H1 (cell line): ENCODE results near the gene SNTG2. TPM values are rescaled to one million over a fixed set of nuclear protein-coding genes. Genes with fewer than 3 reads are reported as not detected.

ENCODE experiments used
- CTCF ChIA-PET: fragments of 300-600 bp; sonication (Branson Sonifier 250); formaldehyde crosslinking; loops from one replicate; lab custom pipeline; 2021; ENCODE audit not compliant: partially characterized antibody; lab: Charles Lee
- POLR2A ChIA-PET: fragments of 300-600 bp; sonication (Branson Sonifier 250); formaldehyde crosslinking; loops from one replicate; lab custom pipeline; 2021; ENCODE audit warnings: inconsistent platforms; ENCODE audit not compliant: partially characterized antibody; lab: Charles Lee
- DNase-seq, 2 experiments: peaks; one replicate each; pipeline versions ENCODE4 v3.0.0 to v3.0.0-alpha.2; 2010 to 2022; ENCODE audit warnings: low spot score in 2 of 2, low read depth in 1 of 2, mixed read lengths in 1 of 2
- FAIRE-seq: peaks from 2 replicates; lab custom pipeline; 2011; peaks lifted over from hg19 to GRCh38; lab: Jason Lieb, UNC
- H2AFZ ChIP-seq: 2 replicates; pipeline ENCODE4 v1.8.1; 2012; ENCODE audit warnings: low read length, inconsistent platforms
- H2AK5ac ChIP-seq: 2 replicates; pipeline ENCODE4 v1.6.1; 2013; ENCODE audit warnings: low read depth, low read length
- H2BK120ac ChIP-seq: replicated peaks from 2 replicates; pipeline ENCODE3; 2013; ENCODE audit warnings: low read depth, low read length, inconsistent platforms
- H2BK12ac ChIP-seq: 2 replicates; pipeline ENCODE4 v1.6.1; 2013; ENCODE audit warnings: low read depth, low read length
- H2BK15ac ChIP-seq: 2 replicates; pipeline ENCODE4 v1.6.1; 2013; ENCODE audit warnings: low read length
- H2BK20ac ChIP-seq: 2 replicates; pipeline ENCODE4 v1.6.1; 2013; ENCODE audit warnings: low read length
- H2BK5ac ChIP-seq: 2 replicates; pipeline ENCODE4 v1.6.1; 2013; ENCODE audit warnings: low read depth, low read length
- H3K14ac ChIP-seq: 2 replicates; pipeline ENCODE4 v1.6.1; 2013; ENCODE audit warnings: inconsistent platforms; ENCODE audit not compliant: insufficient read length
- H3K18ac ChIP-seq: 2 replicates; pipeline ENCODE4 v1.6.1; 2013; ENCODE audit warnings: low read length; ENCODE audit errors: extremely low read depth
- H3K23ac ChIP-seq: 2 replicates; pipeline ENCODE4 v1.6.1; 2013; ENCODE audit warnings: inconsistent platforms; ENCODE audit not compliant: insufficient read length
- H3K23me2 ChIP-seq: 2 replicates; pipeline ENCODE4 v1.6.1; 2013; ENCODE audit warnings: low read depth, low read length
- H3K27ac ChIP-seq: 2 replicates; pipeline ENCODE4 v1.6.1; 2011; ENCODE audit warnings: low read depth, low read length, inconsistent platforms
- H3K27me3 ChIP-seq, 4 experiments: replicated peaks in 1 of 4; 1 replicate in 1 of 4; 2 replicates in 3 of 4; pipeline versions ENCODE4 v1.6.1 to v1.8.1; 2011 to 2013; ENCODE audit warnings: low read length in 3 of 4, mild to moderate bottlenecking in 3 of 4, inconsistent platforms in 2 of 4, mixed read lengths in 2 of 4, moderate library complexity in 1 of 4; ENCODE audit not compliant: control insufficient read depth in 3 of 4, insufficient read depth in 3 of 4; ENCODE audit errors: extremely low read depth in 1 of 4
- H3K36me3 ChIP-seq, 4 experiments: 2 replicates each; pipeline versions ENCODE4 v1.6.1 to v1.8.1; 2011 to 2013; ENCODE audit warnings: mild to moderate bottlenecking in 4 of 4, low read length in 3 of 4, moderate library complexity in 2 of 4, control low read depth in 1 of 4, inconsistent platforms in 1 of 4; ENCODE audit not compliant: insufficient read depth in 4 of 4, control insufficient read depth in 2 of 4
- H3K4ac ChIP-seq: replicated peaks from 2 replicates; pipeline ENCODE3; 2013; ENCODE audit warnings: low read length, low read depth, mixed read lengths, inconsistent platforms; ENCODE audit not compliant: insufficient read length
- H3K4me1 ChIP-seq, 4 experiments: replicated peaks in 1 of 4; 1 replicate in 1 of 4; 2 replicates in 3 of 4; pipeline versions ENCODE4 v1.6.1 to v1.8.1; 2011 to 2013; ENCODE audit warnings: low read length in 3 of 4, inconsistent platforms in 2 of 4, mixed read lengths in 1 of 4; ENCODE audit not compliant: insufficient read depth in 4 of 4, control insufficient read depth in 3 of 4
- H3K4me2 ChIP-seq, 2 experiments: 2 replicates each; pipeline versions ENCODE4 v1.6.1 to v1.8.1; 2011 to 2013; ENCODE audit warnings: low read depth in 2 of 2, low read length in 2 of 2, control low read depth in 1 of 2, inconsistent platforms in 1 of 2, mild to moderate bottlenecking in 1 of 2; ENCODE audit not compliant: insufficient read depth in 1 of 2
- H3K4me3 ChIP-seq, 4 experiments: fragments of 200-600, 300-600 bp in 1 of 4; sonication (generic), shearing (Covaris generic), sonication (Bioruptor Twin) in 1 of 4; 2 replicates each; pipeline versions ENCODE4 v1.5.1 to v1.8.1; 2011 to 2016; ENCODE audit warnings: low read length in 4 of 4, low read depth in 3 of 4, control low read depth in 2 of 4, inconsistent platforms in 2 of 4, mild to moderate bottlenecking in 2 of 4, mixed read lengths in 1 of 4, moderate library complexity in 1 of 4; ENCODE audit not compliant: insufficient read depth in 2 of 4; ENCODE audit errors: extremely low read depth in 1 of 4
- H3K56ac ChIP-seq: replicated peaks from 2 replicates; pipeline ENCODE3; 2013; ENCODE audit warnings: low read depth, mild to moderate bottlenecking, mixed read lengths, low read length, inconsistent platforms; ENCODE audit not compliant: insufficient read length
- H3K79me1 ChIP-seq: 2 replicates; pipeline ENCODE4 v1.6.1; 2013; ENCODE audit warnings: low read depth, low read length, control low read depth
- H3K79me2 ChIP-seq, 2 experiments: 2 replicates each; pipeline versions ENCODE4 v1.6.1 to v1.8.1; 2012 to 2013; ENCODE audit warnings: low read length in 2 of 2, mild to moderate bottlenecking in 2 of 2, inconsistent platforms in 1 of 2; ENCODE audit not compliant: insufficient read depth in 2 of 2, control insufficient read depth in 1 of 2
- H3K9ac ChIP-seq, 4 experiments: replicated peaks in 1 of 4; 1 replicate in 1 of 4; 2 replicates in 3 of 4; pipeline versions ENCODE4 v1.6.1 to v1.8.1; 2011 to 2013; ENCODE audit warnings: low read depth in 3 of 4, low read length in 3 of 4, control low read depth in 2 of 4, mild to moderate bottlenecking in 2 of 4, moderate library complexity in 2 of 4, inconsistent platforms in 1 of 4; ENCODE audit errors: extremely low read depth in 1 of 4
- H3K9me3 ChIP-seq, 2 experiments: 2 replicates each; pipeline versions ENCODE4 v1.6.1 to v1.8.1; 2012 to 2013; ENCODE audit warnings: mild to moderate bottlenecking in 2 of 2, moderate library complexity in 2 of 2, control low read depth in 1 of 2, inconsistent platforms in 1 of 2, low read depth in 1 of 2, low read length in 1 of 2, mixed read lengths in 1 of 2; ENCODE audit not compliant: insufficient read depth in 2 of 2
- H4K20me1 ChIP-seq, 2 experiments: replicated peaks in 1 of 2; 2 replicates each; pipeline versions ENCODE3 to v1.8.1; 2011 to 2013; ENCODE audit warnings: inconsistent platforms in 2 of 2, low read length in 2 of 2, mild to moderate bottlenecking in 1 of 2; ENCODE audit not compliant: insufficient read depth in 2 of 2, control insufficient read depth in 1 of 2
- H4K5ac ChIP-seq: 2 replicates; pipeline ENCODE4 v1.6.1; 2013; ENCODE audit warnings: low read length, low read depth, mixed read lengths, inconsistent platforms; ENCODE audit not compliant: insufficient read length
- H4K8ac ChIP-seq: 2 replicates; pipeline ENCODE4 v1.8.0; 2013; ENCODE audit warnings: mild to moderate bottlenecking, moderate library complexity, low read length, inconsistent platforms; ENCODE audit not compliant: insufficient read depth; ENCODE audit errors: extremely low read depth
- H4K91ac ChIP-seq: replicated peaks from 2 replicates; pipeline ENCODE3; 2013; ENCODE audit warnings: low read length, mixed read lengths, inconsistent platforms; ENCODE audit not compliant: insufficient read length
- CBX8 ChIP-seq: fragments of 300-800, 300-1000 bp; sonication (generic); IDR thresholded peaks from 2 replicates; pipeline ENCODE4 v1.7.1; 2016; ENCODE audit warnings: low read depth, low read length, borderline replicate concordance
- EGR1 ChIP-seq: IDR thresholded peaks from 2 replicates; pipeline ENCODE4 v1.6.1; 2011; ENCODE audit warnings: low read depth, low read length, borderline replicate concordance
- WGBS, 2 experiments: shearing (Covaris generic) in 1 of 2; methylation state at CpG; one replicate each; pipeline versions ENCODE4 v1.1.6 to v1.1.7; 2013 to 2015; ENCODE audit warnings: low lambda C conversion rate in 2 of 2, mixed read lengths in 2 of 2, inconsistent platforms in 1 of 2, low coverage in 1 of 2, missing lambda C conversion rate in 1 of 2; ENCODE audit not compliant: insufficient replicate concordance in 2 of 2, insufficient coverage in 1 of 2, insufficient read length in 1 of 2; ENCODE audit errors: extremely low coverage in 1 of 2, missing lambda C conversion rate in 1 of 2; 5-methylcytosine and 5-hydroxymethylcytosine counted together
- polyA plus RNA-seq, 7 experiments: library from polyadenylated mRNA; depleted of rRNA in 3 of 7; stranded (reverse) in 5 of 7; unstranded in 2 of 7; fragments of >200 nt in 5 of 7; fragments of 200-250 nt in 2 of 7; gene quantifications; 1 replicate in 5 of 7; 2 replicates in 1 of 7; 4 replicates in 1 of 7; pipeline versions ENCODE4 v1.2.1 to v1.2.3, GENCODE V29; 2011 to 2013; ENCODE audit warnings: missing spikeins in 2 of 7, mixed read lengths in 2 of 7
- total RNA-seq: library from RNA; stranded (reverse); fragmentation: NEBNext Ultra II Directional; extraction: Animal tissue kit (Norgen Biotek cat#: 25700); gene quantifications from 2 replicates; pipeline ENCODE4 v1.2.1, GENCODE V29; 2021
- TF ChIP-seq, protein P1 (sequence below): IDR thresholded peaks from 2 replicates; pipeline ENCODE4 v1.6.1; 2012; ENCODE audit warnings: inconsistent platforms

SNTG2 gene
- total and polyA plus RNA-seq, 2 of the 8 experiments (the other 6 are each of a cell fraction or from before 2014, with no cell fraction given): 6.6 to 18.1 TPM

DNA sequence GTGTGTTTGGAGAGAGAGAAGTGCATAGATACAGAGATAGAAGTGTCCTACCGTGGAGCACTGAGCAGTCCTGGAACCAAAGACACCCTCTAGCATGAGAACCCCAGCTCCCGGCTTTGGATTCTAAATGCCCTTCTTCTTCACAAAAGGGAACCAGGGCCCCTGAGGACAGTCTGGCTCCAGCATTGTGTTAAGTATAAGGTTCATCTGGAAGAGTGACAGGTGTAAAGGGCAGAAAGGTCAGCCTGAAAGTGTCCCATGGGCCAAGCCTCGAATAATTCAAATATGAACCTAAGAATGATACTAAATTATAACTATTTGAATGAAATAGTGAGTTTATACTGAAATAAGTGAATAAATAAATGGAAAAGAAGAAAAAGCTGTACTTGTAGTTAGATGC, 109.7 kb downstream of the SNTG2 start:
- CTCF ChIA-PET: interaction anchor here (1.0 kb wide), 1 partner anchor 9 kb away, joined by 3 read pairs; no protein-coding TSS in a partner anchor
- Histone ChIP-seq H2AFZ (no peak overlapping the region), H3K4me2 (no peak overlapping the region)

More for the DNA sequence above, 109.7 kb downstream of the SNTG2 start:
- POLR2A ChIA-PET: no interaction called here
- peaks cover 0 to 5% (median 0%) of the 10 kb centered on the region in 4 experiments; a peak in 3 of 7 replicates for H3K4me1 ChIP-seq
- no peak overlapping the region for H3K18ac ChIP-seq
- H3K14ac ChIP-seq: no peak overlapping the region
- H3K36me3 ChIP-seq: no peaks in the 10 kb centered on the region; a peak in 1 of 8 replicates
- H3K79me2 ChIP-seq: peaks cover 0 to 9% of the 10 kb centered on the region in 2 experiments; a peak in 1 of 4 replicates
- no peak overlapping the region for H3K23ac ChIP-seq
- H2BK15ac ChIP-seq: no peak overlapping the region
- no peak overlapping the region for H2BK12ac ChIP-seq
- H3K79me1 ChIP-seq: peaks cover 5% of the 10 kb centered on the region; the same call in 1 of the 2 replicates
- H3K23me2 ChIP-seq: no peaks in the 10 kb centered on the region
- no peak for DNase-seq
- H4K20me1 ChIP-seq: peaks cover 4 to 7% of the 10 kb centered on the region in 2 experiments
- no peak overlapping the region for H3K4ac ChIP-seq
- H3K56ac ChIP-seq: no peak overlapping the region
- H2AK5ac ChIP-seq: no peak overlapping the region
- no peak overlapping the region for H3K4me3 ChIP-seq
- FAIRE-seq: no peak
- no peaks in the 10 kb centered on the region; a peak in 1 of 7 replicates for H3K27me3 ChIP-seq
- WGBS, 2 experiments: 86% methylated on average over 3 of the region's 3 CpGs; no CpG with 5 or more reads in 1 of the 2 experiments
- H3K9me3 ChIP-seq: no peaks in the 10 kb centered on the region
- no peak overlapping the region for H2BK5ac ChIP-seq
- H2BK20ac ChIP-seq: no peak overlapping the region
- H3K9ac ChIP-seq: no peak overlapping the region
- TF ChIP-seq, protein P1, sequence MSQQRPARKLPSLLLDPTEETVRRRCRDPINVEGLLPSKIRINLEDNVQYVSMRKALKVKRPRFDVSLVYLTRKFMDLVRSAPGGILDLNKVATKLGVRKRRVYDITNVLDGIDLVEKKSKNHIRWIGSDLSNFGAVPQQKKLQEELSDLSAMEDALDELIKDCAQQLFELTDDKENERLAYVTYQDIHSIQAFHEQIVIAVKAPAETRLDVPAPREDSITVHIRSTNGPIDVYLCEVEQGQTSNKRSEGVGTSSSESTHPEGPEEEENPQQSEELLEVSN: no peak
- TF ChIP-seq CBX8: no peak
- no peak for TF ChIP-seq EGR1
- no peak overlapping the region for H4K5ac ChIP-seq
- H3K27ac ChIP-seq: no peak overlapping the region
- no peak overlapping the region for H4K91ac ChIP-seq
- H4K8ac ChIP-seq: no peak overlapping the region
- H2BK120ac ChIP-seq: no peak overlapping the region
